ENCODE results near the gene RAB20.

DNA sequence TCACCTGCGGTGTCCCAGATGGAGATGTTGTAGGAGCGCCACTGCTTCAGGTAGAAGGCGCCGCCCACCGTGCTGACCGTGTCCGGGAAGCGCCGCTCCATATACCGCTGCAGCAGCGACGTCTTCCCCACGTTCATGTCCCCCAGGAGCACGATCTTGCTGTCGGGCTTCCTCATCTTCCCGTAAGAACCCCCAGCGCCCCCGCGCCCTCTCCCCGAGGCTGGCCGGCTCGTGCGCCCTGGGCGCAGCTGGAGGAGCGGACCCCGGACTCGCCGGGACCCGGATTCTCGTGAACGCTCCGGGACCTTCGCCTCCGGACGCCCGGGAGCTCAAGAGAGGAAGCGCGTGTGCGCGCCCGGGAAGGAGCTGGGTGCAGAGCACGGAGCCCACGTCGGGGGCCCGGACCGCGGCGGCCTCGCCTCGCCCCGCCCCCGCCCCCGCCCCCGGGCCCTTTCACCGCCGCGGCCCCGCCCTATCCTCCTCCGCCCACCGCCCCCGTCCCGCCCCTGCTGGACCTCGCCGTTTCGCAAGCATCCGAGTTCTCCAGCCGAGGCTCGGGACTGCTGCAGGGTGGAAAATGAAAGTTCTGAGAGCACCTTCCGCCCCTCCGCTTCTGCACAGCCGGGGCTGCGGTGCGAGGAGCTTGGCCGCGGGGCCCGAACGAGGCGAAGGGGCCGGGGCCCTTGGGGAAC lies at the start of gene RAB20:
- TF ChIP-seq, protein P1, sequence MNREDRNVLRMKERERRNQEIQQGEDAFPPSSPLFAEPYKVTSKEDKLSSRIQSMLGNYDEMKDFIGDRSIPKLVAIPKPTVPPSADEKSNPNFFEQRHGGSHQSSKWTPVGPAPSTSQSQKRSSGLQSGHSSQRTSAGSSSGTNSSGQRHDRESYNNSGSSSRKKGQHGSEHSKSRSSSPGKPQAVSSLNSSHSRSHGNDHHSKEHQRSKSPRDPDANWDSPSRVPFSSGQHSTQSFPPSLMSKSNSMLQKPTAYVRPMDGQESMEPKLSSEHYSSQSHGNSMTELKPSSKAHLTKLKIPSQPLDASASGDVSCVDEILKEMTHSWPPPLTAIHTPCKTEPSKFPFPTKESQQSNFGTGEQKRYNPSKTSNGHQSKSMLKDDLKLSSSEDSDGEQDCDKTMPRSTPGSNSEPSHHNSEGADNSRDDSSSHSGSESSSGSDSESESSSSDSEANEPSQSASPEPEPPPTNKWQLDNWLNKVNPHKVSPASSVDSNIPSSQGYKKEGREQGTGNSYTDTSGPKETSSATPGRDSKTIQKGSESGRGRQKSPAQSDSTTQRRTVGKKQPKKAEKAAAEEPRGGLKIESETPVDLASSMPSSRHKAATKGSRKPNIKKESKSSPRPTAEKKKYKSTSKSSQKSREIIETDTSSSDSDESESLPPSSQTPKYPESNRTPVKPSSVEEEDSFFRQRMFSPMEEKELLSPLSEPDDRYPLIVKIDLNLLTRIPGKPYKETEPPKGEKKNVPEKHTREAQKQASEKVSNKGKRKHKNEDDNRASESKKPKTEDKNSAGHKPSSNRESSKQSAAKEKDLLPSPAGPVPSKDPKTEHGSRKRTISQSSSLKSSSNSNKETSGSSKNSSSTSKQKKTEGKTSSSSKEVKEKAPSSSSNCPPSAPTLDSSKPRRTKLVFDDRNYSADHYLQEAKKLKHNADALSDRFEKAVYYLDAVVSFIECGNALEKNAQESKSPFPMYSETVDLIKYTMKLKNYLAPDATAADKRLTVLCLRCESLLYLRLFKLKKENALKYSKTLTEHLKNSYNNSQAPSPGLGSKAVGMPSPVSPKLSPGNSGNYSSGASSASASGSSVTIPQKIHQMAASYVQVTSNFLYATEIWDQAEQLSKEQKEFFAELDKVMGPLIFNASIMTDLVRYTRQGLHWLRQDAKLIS (CRISPR knock-in tag; IDR thresholded peaks at IDR 0.05; ENCODE audit: borderline replicate concordance), result 0 out of 2 replicates have a peak, but pooled peaks have one; percentile 55
- TF ChIP-seq, protein P2, sequence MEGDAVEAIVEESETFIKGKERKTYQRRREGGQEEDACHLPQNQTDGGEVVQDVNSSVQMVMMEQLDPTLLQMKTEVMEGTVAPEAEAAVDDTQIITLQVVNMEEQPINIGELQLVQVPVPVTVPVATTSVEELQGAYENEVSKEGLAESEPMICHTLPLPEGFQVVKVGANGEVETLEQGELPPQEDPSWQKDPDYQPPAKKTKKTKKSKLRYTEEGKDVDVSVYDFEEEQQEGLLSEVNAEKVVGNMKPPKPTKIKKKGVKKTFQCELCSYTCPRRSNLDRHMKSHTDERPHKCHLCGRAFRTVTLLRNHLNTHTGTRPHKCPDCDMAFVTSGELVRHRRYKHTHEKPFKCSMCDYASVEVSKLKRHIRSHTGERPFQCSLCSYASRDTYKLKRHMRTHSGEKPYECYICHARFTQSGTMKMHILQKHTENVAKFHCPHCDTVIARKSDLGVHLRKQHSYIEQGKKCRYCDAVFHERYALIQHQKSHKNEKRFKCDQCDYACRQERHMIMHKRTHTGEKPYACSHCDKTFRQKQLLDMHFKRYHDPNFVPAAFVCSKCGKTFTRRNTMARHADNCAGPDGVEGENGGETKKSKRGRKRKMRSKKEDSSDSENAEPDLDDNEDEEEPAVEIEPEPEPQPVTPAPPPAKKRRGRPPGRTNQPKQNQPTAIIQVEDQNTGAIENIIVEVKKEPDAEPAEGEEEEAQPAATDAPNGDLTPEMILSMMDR (IDR thresholded peaks at IDR 0.05), result no peak
- TF ChIP-seq, protein P3, sequence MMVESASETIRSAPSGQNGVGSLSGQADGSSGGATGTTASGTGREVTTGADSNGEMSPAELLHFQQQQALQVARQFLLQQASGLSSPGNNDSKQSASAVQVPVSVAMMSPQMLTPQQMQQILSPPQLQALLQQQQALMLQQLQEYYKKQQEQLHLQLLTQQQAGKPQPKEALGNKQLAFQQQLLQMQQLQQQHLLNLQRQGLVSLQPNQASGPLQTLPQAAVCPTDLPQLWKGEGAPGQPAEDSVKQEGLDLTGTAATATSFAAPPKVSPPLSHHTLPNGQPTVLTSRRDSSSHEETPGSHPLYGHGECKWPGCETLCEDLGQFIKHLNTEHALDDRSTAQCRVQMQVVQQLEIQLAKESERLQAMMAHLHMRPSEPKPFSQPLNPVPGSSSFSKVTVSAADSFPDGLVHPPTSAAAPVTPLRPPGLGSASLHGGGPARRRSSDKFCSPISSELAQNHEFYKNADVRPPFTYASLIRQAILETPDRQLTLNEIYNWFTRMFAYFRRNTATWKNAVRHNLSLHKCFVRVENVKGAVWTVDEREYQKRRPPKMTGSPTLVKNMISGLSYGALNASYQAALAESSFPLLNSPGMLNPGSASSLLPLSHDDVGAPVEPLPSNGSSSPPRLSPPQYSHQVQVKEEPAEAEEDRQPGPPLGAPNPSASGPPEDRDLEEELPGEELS (CRISPR knock-in tag; IDR thresholded peaks at IDR 0.05), result no peak
